ENCODE measurements around the gene GALK1. TPM values are rescaled to one million over a fixed set of nuclear protein-coding genes. Genes with fewer than 3 reads are reported as not detected.
A peak's percentile ranks its signal among the peaks of the same experiment; 100 is the strongest.

Gene GALK1
- total RNA-seq (ENCODE audit: unreplicated experiment): 18.2 TPM
- long read RNA-seq, transcript GALK1-205 (8 exons, 1,866 nt): major isoform, 22 of 25 reads
- long read RNA-seq, partial matches to known transcripts: 0 of 25 reads
- long read RNA-seq, other reads (novel, unspliced or antisense): 3 of 25 reads

GRCh38 chr17:75764711-75765421 lies at the start of gene GALK1:
Gene GALK1 (minus strand): TSS chr17:75765192. CDS start chr17:75765136, 56 bp downstream.
- Mint-ChIP-seq H3K9me3 (ENCODE audit: unreplicated experiment) (peaks cover 1% of the 10 kb centered on the region), H3K27me3 (ENCODE audit: unreplicated experiment) (peaks cover 6% of the 10 kb centered on the region), H3K36me3 (ENCODE audit: unreplicated experiment) (no peaks in the 10 kb centered on the region), H3K27ac (ENCODE audit: unreplicated experiment) (no peak within 1 kb of the TSS), H3K4me1 (ENCODE audit: low read depth, unreplicated experiment) (no peaks in the 10 kb centered on the region), H3K4me3 (ENCODE audit: unreplicated experiment) (peak within 1 kb of the TSS; percentile 61)
- TF ChIP-seq CTCF (IDR thresholded peaks at IDR 0.05; ENCODE audit: partially characterized antibody, unreplicated experiment): peak; percentile 25
- peak; percentile 71 for DNase-seq

GRCh38 chr17:75814021-75814395 lies 49.0 kb upstream of the GALK1 start:
- H3K36me3 Mint-ChIP-seq (ENCODE audit: unreplicated experiment): no peaks in the 10 kb centered on the region
- DNase-seq: no peak
- H3K27ac Mint-ChIP-seq (ENCODE audit: unreplicated experiment): peak overlapping the region; percentile 17
- peaks cover 2% of the 10 kb centered on the region for H3K9me3 Mint-ChIP-seq (ENCODE audit: unreplicated experiment)
- H3K4me3 Mint-ChIP-seq (ENCODE audit: unreplicated experiment): no peak overlapping the region
- no peak for TF ChIP-seq CTCF (IDR thresholded peaks at IDR 0.05; ENCODE audit: partially characterized antibody, unreplicated experiment)
- peaks cover 20% of the 10 kb centered on the region for H3K4me1 Mint-ChIP-seq (ENCODE audit: low read depth, unreplicated experiment)
- H3K27me3 Mint-ChIP-seq (ENCODE audit: unreplicated experiment): peaks cover 6% of the 10 kb centered on the region

- TF ChIP-seq CTCF (IDR thresholded peaks at IDR 0.05; ENCODE audit: partially characterized antibody, unreplicated experiment): no peak
- Mint-ChIP-seq H3K4me1 (ENCODE audit: low read depth, unreplicated experiment) (peaks cover 25% of the 10 kb centered on the region), H3K36me3 (ENCODE audit: unreplicated experiment) (no peaks in the 10 kb centered on the region), H3K27me3 (ENCODE audit: unreplicated experiment) (peaks cover 6% of the 10 kb centered on the region), H3K9me3 (ENCODE audit: unreplicated experiment) (no peaks in the 10 kb centered on the region), H3K4me3 (ENCODE audit: unreplicated experiment) (peak overlapping the region; percentile 30), H3K27ac (ENCODE audit: unreplicated experiment) (peak overlapping the region; percentile 59)
- no peak for DNase-seq
These were observed 48.4 kb upstream of the GALK1 start for GRCh38 chr17:75813081-75814020.

GRCh38 chr17:75812096-75813013 lies 47.4 kb upstream of the GALK1 start:
- Mint-ChIP-seq H3K9me3 (ENCODE audit: unreplicated experiment) (no peaks in the 10 kb centered on the region), H3K36me3 (ENCODE audit: unreplicated experiment) (no peaks in the 10 kb centered on the region), H3K27me3 (ENCODE audit: unreplicated experiment) (peaks cover 6% of the 10 kb centered on the region), H3K4me1 (ENCODE audit: low read depth, unreplicated experiment) (peaks cover 31% of the 10 kb centered on the region), H3K4me3 (ENCODE audit: unreplicated experiment) (peak overlapping the region; percentile 30), H3K27ac (ENCODE audit: unreplicated experiment) (peak overlapping the region; percentile 59)
- DNase-seq: no peak
- TF ChIP-seq CTCF (IDR thresholded peaks at IDR 0.05; ENCODE audit: partially characterized antibody, unreplicated experiment): no peak

Data from glutamatergic neuron (in vitro differentiated cells).